ENCODE data around the gene ZNF576.
"Not testable (repeated sequence)": the region's sequence is repeated elsewhere in the genome, so short reads cannot be mapped to it uniquely, and the experiment has no call there.

Gene ZNF576

DNA sequence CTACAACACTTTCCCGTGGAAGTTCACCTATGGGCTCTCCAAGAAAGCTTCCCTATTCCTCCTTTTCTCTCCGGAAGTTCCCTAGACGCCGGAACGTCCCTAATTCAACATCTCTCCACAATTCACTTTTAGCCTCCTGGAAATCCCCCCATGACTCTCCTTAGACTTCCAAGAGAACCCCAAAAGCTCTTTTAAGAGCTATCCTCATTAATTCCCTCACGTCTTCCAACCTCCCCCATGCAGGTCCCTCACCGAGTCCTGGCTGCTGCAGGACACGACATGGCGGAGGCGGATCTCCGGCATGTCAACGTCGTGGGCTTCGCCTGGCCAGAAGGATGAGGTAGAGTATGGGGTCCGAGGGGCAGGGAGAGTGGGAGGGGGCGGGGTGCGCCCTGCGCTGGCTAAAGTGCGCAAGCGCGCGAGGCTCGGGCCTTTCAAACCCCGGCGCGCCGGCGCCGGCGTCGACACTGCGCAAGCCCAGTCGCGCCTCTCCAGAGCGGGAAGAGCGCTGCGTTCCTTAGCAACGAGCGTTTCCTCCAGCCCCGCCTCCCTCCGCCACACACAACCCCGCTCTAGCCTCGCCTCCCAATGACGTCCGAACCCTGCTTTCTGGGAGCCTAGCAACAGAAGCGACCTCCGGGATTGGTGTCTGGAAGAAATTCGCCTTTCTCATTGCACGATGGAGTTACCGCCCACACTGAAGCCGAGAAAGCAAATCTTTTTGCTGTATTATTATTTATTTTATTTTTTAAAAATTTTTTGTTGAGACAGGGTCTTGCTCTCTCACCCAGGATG, 21.0 kb upstream of the ZNF576 start, which contains the start of the genes PINLYP and XRCC1:
TSS of gene PINLYP (plus strand) at position 646 of the 795 bp plus-strand sequence. CDS start 1,391 bp downstream, outside the sequence.
TSS of gene XRCC1 (minus strand) at position 372 of the 795 bp plus-strand sequence. CDS start at position 303, 69 bp downstream.
- DNase-seq = peak; percentile 91 to 96

DNA sequence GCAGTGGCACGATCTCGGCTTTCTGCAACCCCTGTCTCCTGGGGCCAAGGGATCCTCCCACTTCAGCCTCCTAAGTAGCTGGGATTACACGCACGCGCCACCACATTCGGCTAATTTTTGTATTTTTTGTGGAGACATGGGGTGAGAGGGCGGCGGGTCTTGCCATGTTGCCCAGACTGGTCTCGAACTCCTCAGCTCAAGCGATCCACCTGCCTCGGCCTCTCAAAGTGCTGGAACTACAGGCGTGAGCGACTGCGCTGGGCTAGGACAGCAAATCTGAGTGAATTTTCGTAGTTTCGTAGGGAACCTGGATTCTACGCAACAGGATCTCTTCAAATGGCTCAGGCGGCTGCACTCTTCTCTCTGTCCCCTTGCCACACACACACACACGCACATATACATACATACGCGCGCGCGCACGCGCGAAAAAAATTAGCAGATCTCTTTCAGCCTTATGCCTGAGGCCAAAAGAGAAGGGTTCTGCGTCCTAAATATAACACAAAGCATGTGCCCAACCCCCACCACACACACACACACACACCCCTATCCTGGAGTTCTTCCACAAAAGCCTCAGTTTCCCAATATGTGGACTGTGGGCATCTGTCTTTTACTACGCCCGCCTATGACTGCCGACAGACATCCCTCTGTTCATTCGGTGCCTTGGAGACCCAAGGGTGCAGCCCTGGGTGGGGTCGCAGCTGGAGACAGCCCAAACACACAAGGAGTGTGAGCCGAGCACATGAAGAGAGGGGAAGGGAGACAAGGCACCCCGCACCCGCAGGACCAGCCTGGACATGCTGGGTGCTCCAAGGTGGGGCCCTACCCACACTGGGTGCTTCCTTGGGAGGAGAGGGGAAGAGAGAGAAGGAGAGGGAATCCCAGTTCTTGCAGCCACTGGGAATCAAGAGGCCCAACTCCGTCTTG, 20.2 kb upstream of the ZNF576 start:
- DNase-seq = no peak

- no peak for DNase-seq
Observed at GRCh38 chr19:43578787-43579186, 17.6 kb upstream of the ZNF576 start.

DNA sequence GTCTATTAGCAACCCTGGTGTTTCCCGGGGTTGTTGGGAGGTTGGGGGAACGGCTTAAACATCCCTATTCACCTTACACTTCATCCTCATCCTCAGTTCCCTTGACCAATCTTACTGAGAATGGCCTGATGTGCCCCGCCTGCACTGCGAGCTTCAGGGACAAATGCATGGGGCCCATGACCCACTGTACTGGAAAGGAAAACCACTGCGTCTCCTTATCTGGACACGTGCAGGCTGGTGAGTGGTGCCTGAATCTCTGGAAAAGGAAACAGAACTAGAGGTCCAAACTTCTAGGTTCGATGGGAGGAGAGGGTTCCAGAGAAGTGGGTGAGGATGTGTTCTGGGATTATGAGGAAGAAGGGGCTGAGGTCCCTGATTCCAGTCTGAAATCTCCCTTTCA, 14.9 kb upstream of the ZNF576 start:
- no peak for DNase-seq

DNA sequence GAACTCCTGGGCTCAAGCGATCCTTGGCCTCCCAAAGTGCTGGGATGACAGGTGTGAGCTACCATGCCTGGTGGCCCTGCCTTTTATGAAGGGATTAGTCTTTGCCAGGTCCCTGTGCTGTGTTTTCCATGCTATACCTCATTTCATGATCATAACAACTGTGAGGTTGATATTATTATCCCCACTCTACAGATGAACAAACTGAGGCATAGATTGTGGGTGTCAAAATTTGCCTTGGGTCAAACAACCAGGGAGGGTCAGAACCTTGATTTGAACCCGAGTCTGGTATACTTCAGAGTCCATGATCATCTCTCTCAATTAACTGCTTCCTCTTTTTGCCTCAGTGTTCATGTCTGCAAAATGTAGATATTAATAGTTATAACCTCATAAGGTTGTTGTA, 13.9 kb upstream of the ZNF576 start:
- no peak for DNase-seq

DNA sequence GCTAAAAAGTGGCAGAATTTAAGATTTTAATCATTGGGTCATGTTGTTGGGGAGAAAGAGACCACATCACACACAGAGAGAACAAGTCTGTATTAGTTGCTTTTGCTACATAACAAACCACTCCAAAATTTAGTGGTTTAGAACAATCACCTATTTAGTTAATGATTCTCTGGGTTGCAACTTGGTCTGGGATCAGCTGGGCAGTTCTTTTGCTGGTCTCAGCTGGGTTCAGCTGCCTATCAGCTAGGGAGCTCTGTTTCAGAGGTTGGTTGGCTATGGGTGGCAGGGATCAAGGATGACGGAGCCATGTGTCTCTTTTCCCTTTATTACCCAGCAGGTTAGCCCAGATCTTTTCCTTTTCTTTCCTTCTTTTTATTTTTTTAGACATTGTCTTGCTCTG, 11.9 kb upstream of the ZNF576 start:
- DNase-seq = no peak

GRCh38 chr19:43586346-43586745, 10.0 kb upstream of the ZNF576 start:
- DNase-seq = no peak

DNA sequence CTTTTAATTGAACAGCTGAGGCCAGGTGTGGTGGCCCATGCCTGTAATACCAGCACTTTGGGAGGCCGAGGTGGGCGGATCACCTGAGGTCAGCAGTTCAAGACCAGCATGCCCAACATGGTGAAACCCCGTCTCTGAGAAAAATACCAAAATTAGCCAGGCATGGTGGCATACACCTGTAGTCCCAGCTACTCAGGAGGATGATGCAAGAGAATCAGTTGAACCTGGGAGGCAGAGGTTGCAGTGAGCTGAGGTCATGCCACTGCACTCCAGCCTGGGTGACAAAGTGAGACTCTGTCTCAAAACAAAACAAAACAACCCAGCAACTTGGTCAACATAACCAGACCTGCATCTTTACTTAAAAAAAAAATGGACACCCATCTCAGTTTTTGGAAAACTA, 9.4 kb upstream of the ZNF576 start:
- not testable (repeated sequence) for DNase-seq

GRCh38 chr19:43589277-43589676, 7.1 kb upstream of the ZNF576 start:
- no peak for DNase-seq

DNA sequence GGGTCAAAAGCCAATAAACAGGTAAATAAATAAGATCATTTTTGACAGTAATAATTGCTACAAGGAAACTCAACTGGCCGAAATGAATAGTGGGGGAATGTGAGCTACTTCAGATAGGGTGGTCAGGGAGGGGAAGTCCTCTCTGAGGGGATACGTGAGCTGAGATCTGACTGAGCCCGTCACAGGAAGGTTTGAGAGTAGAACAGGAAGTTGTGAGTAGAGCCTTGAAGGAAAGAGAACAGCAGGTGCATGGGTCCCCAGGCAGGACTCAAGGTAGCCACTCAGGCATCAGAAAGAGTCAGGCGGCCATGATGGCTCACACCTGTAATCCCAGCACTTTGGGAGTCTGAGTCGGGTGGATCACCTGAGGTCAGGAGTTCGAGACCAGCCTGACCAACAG, 6.7 kb upstream of the ZNF576 start:
- DNase-seq = no peak

DNA sequence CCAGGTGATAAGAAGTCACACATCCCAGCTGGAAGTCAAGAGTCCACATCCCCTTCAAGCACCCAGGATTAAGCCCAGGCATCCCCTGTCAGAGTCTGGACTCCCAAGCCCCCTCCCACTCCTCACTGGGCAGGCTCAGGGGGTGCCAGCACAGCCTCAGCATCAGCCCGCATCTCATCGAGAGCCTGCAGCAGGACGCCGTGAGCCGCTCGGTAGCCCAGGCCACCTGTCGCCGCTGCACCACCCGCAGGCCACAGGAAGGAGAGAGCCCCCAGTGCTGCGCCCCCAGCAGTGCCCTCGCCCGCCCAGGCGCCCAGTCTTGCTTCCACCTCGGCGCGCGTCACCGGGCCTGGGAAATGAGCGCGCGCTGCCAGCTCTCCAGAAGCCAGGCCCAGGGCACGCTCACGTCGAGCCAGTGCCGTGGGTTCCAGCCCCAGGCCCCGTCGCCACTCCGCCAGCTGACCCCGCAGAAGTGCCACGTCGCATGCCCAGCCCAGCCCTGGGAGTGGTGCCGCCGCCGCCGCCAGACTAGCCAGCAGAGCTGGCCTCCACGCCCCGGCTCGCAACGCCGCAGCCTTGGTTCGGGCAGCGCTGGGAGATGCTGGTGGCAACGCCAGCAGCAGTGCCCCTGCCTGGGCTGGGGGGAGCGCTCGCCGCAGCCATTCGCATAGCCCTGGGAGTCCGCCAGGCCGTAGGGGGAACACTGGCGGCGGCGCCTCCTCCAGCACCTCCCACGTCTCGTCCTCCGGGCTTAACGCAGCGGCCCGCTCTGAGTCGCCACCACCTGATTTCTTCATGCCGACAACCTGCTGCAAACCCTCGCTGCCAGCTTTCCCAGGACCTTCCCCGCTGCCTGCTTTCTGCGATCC, 4.3 kb upstream of the ZNF576 start:
- DNase-seq = no peak

DNA sequence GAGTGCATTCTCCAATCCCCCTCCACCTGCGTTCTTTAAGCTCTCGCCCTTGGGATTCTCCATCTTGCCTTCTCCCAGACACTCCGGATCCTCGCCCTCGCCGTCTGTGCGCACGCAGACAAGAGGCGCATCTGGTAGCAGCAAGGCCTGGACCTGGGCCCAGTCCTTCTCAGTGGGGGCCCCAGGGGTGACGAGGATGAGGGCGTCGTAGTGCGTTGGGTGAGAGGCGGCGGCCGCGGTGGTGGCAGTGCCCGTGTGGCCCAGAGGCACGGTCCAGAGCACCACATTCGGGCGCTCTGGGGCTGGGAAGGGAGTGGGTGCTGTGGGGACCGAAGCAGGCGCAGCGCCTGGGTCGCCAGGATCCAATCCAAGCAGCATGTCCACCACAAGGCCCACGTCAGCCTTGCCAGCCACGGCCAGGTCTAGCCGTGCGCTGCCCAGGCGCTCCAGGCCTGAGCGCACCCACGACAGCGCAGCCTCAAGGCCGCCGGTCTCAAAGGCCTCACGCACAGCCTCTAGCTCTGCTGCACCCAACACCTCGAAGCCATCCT, 3.5 kb upstream of the ZNF576 start:
- DNase-seq = no peak

GRCh38 chr19:43594081-43594697, 2.2 kb upstream of the ZNF576 start:
- no peak for DNase-seq

- DNase-seq = peak in 1 of 2 experiments; percentile 33
Observed at GRCh38 chr19:43594710-43595604, 1.4 kb upstream of the ZNF576 start.

- DNase-seq = no peak
Observed at GRCh38 chr19:43595605-43595998, 793 bp upstream of the ZNF576 start.

- no peak for DNase-seq
Observed at GRCh38 chr19:43596842-43597461, 557 bp downstream of the ZNF576 start.

DNA sequence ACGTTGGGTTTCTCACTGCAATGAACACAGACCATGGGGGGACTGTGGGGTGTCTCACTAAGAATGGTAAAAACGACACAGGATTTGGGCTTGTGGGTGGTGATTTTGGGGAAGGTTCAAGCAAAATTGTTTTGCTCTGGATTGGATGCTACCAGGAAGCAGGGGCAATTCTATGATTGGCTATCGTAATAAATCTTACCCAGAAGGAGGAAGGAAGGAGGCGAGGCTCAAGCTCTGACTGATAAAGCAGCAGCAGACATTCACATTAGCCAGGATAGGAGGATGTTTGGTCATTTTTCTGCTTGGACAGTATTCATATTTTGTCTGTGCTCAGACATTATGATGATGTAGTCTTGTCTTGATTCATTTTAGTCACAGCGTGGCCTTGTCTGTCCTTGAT, 1.5 kb downstream of the ZNF576 start:
- DNase-seq = no peak

DNA sequence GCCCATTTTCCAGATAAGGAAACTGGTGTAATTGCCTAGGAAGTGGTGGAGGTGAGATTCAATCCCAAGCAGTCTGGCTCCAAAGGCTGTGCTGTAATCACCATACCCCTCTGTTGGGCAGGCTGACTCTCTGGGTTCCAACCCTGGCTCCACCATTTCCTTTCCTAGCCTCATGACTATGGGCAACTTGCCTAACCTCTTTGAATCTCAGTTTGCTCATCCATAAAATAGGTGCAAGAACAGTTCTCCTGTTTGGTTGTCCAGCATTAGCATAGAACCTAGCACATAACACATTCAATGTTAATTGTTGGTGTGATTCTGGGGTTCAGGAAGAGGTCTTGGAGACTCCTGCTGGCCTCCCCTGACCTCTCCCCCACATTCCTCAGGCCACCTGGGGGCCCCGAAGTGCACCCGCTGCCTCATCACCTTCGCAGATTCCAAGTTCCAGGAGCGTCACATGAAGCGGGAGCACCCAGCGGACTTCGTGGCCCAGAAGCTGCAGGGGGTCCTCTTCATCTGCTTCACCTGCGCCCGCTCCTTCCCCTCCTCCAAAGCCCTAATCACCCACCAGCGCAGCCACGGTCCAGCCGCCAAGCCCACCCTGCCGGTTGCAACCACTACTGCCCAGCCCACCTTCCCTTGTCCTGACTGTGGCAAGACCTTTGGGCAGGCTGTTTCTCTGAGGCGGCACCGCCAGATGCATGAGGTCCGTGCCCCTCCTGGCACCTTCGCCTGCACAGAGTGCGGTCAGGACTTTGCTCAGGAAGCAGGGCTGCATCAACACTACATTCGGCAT, 2.2 kb downstream of the ZNF576 start:
- no peak for DNase-seq

- no peak for DNase-seq
Observed at GRCh38 chr19:43599635-43600295, 3.4 kb downstream of the ZNF576 start.
